GM23338 (cell line): ENCODE data around the gene IRF6. TPM values are rescaled to one million over a fixed set of nuclear protein-coding genes. Genes with fewer than 3 reads are reported as not detected.

Experiments used
- ATAC-seq: fragments of 200-7000 bp; cut with Tn5 transposase; 3 replicates; pipeline ENCODE4 v1.9.1; 2020
- DNase-seq: peaks from one replicate; pipeline ENCODE4 v3.0.0-alpha.2; 2015; ENCODE audit warnings: low spot score
- H2AFZ ChIP-seq: fragments of 200-600 bp; sonication (generic); 2 replicates; pipeline ENCODE4 v1.8.0; 2016; ENCODE audit warnings: antibody characterized with exemption, mild to moderate bottlenecking, moderate library complexity
- H3F3A ChIP-seq: fragments of 200-600 bp; sonication (generic); replicated peaks from 2 replicates; pipeline ENCODE4 v1.8.0; 2017; ENCODE audit warnings: antibody characterized with exemption, mixed run types, low read depth
- H3K27ac ChIP-seq: fragments of 200-600 bp; sonication (generic); 2 replicates; pipeline ENCODE4 v1.6.1; 2016; ENCODE audit warnings: low read depth
- H3K27me3 ChIP-seq: fragments of 200-600 bp; sonication (generic); 2 replicates; pipeline ENCODE4 v1.8.0; 2016; ENCODE audit warnings: mild to moderate bottlenecking, mixed run types, moderate library complexity; ENCODE audit not compliant: insufficient read depth
- H3K36me3 ChIP-seq: fragments of 200-600 bp; sonication (generic); 2 replicates; pipeline ENCODE4 v1.8.0; 2016; ENCODE audit warnings: mild to moderate bottlenecking; ENCODE audit not compliant: insufficient read depth
- H3K4me1 ChIP-seq: fragments of 200-600 bp; sonication (generic); 2 replicates; pipeline ENCODE4 v1.8.0; 2016; ENCODE audit warnings: mild to moderate bottlenecking, moderate library complexity; ENCODE audit not compliant: insufficient read depth
- H3K4me2 ChIP-seq: fragments of 200-600 bp; sonication (generic); 2 replicates; pipeline ENCODE4 v1.7.1; 2017; ENCODE audit warnings: mixed run types
- H3K4me3 ChIP-seq: fragments of 200-600 bp; sonication (generic); 2 replicates; pipeline ENCODE4 v1.6.1; 2016; ENCODE audit warnings: mixed run types
- H3K79me2 ChIP-seq: fragments of 200-600 bp; sonication (generic); replicated peaks from 2 replicates; pipeline ENCODE4 v1.8.0; 2017; ENCODE audit warnings: mild to moderate bottlenecking; ENCODE audit not compliant: insufficient read depth
- H3K9me2 ChIP-seq: fragments of 200-600 bp; sonication (generic); 2 replicates; pipeline ENCODE4 v1.8.0; 2017; ENCODE audit not compliant: insufficient read depth
- H4K20me1 ChIP-seq: fragments of 200-600 bp; sonication (generic); replicated peaks from 2 replicates; pipeline ENCODE4 v1.8.0; 2017; ENCODE audit warnings: mild to moderate bottlenecking; ENCODE audit not compliant: insufficient read depth
- H3K27ac Mint-ChIP-seq: 2 replicates; pipeline ENCODE4 v1.8.0; 2020; ENCODE audit warnings: inconsistent platforms, mild to moderate bottlenecking, moderate library complexity, mixed read lengths
- H3K27me3 Mint-ChIP-seq: 3 replicates; pipeline ENCODE4 v1.8.0; 2022; ENCODE audit warnings: low read depth, mild to moderate bottlenecking, moderate library complexity, mixed read lengths, inconsistent platforms; ENCODE audit not compliant: insufficient read depth, poor library complexity
- H3K36me3 Mint-ChIP-seq: 3 replicates; pipeline ENCODE4 v1.8.0; 2021; ENCODE audit warnings: low read depth, mild to moderate bottlenecking, inconsistent platforms, moderate library complexity, mixed read lengths
- H3K4me1 Mint-ChIP-seq: 3 replicates; pipeline ENCODE4 v1.8.0; 2020; ENCODE audit warnings: mild to moderate bottlenecking, inconsistent platforms, mixed read lengths
- H3K4me3 Mint-ChIP-seq: 3 replicates; pipeline ENCODE4 v1.8.0; 2021; ENCODE audit warnings: moderate library complexity, mild to moderate bottlenecking, inconsistent platforms, mixed read lengths
- H3K9me3 Mint-ChIP-seq: 3 replicates; pipeline ENCODE4 v1.8.0; 2020; ENCODE audit warnings: moderate library complexity, mild to moderate bottlenecking, inconsistent platforms, mixed read lengths
- CREB1 ChIP-seq: fragments of 250-450 bp; sonication (Bioruptor Pico); IDR thresholded peaks from 2 replicates; pipeline ENCODE4 v1.5.0; 2020; ENCODE audit warnings: low read depth, mild to moderate bottlenecking, moderate library complexity
- CTCF ChIP-seq, 2 experiments: fragments of 200-600 bp in 1 of 2; sonication (generic) in 1 of 2; conservative IDR thresholded peaks; 2 replicates each; pipeline versions ENCODE4 v1.5.1 to v1.6.1; 2016 to 2017; ENCODE audit warnings: antibody characterized with exemption in 2 of 2, low read depth in 2 of 2, mild to moderate bottlenecking in 2 of 2, moderate library complexity in 1 of 2
- EZH2 ChIP-seq: fragments of 200-600 bp; sonication (generic); IDR thresholded peaks from one replicate; pipeline ENCODE4 v1.8.0; 2017; ENCODE audit warnings: antibody characterized with exemption, mild to moderate bottlenecking, low read depth; ENCODE audit not compliant: unreplicated experiment
- EZH2phosphoT487 ChIP-seq: fragments of 200-600 bp; sonication (generic); IDR thresholded peaks from one replicate; pipeline ENCODE4 v1.8.1; 2018; ENCODE audit warnings: antibody characterized with exemption; ENCODE audit not compliant: unreplicated experiment
- JUNB ChIP-seq: IDR thresholded peaks from one replicate; pipeline ENCODE4 v1.6.1; 2016; ENCODE audit warnings: antibody characterized with exemption; ENCODE audit not compliant: unreplicated experiment
- NANOG ChIP-seq: IDR thresholded peaks from 2 replicates; pipeline ENCODE4 v1.6.1; 2016; ENCODE audit warnings: antibody characterized with exemption, borderline replicate concordance
- POLR2AphosphoS5 ChIP-seq: IDR thresholded peaks from 2 replicates; pipeline ENCODE4 v1.6.1; 2016; ENCODE audit warnings: antibody characterized with exemption, low read depth
- REST ChIP-seq: IDR thresholded peaks from one replicate; pipeline ENCODE4 v1.6.1; 2018; ENCODE audit warnings: antibody characterized with exemption; ENCODE audit not compliant: unreplicated experiment
- STAT1 ChIP-seq: IDR thresholded peaks from one replicate; pipeline ENCODE4 v1.6.1; 2016; ENCODE audit warnings: antibody characterized with exemption; ENCODE audit not compliant: unreplicated experiment
- ZNF114 ChIP-seq: fragments of 250-450 bp; sonication (Bioruptor Pico); IDR thresholded peaks from 2 replicates; pipeline ENCODE4 v1.5.0; 2020; ENCODE audit warnings: mild to moderate bottlenecking, moderate library complexity
- ZNF331 ChIP-seq: fragments of 250-450 bp; sonication (Bioruptor Pico); IDR thresholded peaks from 2 replicates; pipeline ENCODE4 v1.5.0; 2020; ENCODE audit warnings: low read depth, mild to moderate bottlenecking, moderate library complexity
- ZNF462 ChIP-seq: fragments of 250-450 bp; sonication (Bioruptor Pico); IDR thresholded peaks from 2 replicates; pipeline ENCODE4 v1.5.0; 2020; ENCODE audit warnings: mild to moderate bottlenecking, moderate library complexity
- polyA plus RNA-seq: library from polyadenylated mRNA; unstranded; fragments of >200 nt; fragmentation: Nextera tagmentation; extraction: Ambion mirVana; gene quantifications from 2 replicates; pipeline ENCODE4 v1.2.1, GENCODE V29; 2016
- total RNA-seq: library from RNA; depleted of rRNA; stranded (reverse); fragments of >200 nt; shearing (Covaris generic); gene quantifications from 2 replicates; pipeline ENCODE4 v1.2.3, GENCODE V29; 2014
- TF ChIP-seq, protein P1 (sequence below): IDR thresholded peaks from 2 replicates; pipeline ENCODE4 v1.6.1; 2016; ENCODE audit warnings: antibody characterized with exemption

Gene IRF6
- total and polyA plus RNA-seq, 2 experiments from 2014 or later, result 4.6 to 11.7 TPM

DNA sequence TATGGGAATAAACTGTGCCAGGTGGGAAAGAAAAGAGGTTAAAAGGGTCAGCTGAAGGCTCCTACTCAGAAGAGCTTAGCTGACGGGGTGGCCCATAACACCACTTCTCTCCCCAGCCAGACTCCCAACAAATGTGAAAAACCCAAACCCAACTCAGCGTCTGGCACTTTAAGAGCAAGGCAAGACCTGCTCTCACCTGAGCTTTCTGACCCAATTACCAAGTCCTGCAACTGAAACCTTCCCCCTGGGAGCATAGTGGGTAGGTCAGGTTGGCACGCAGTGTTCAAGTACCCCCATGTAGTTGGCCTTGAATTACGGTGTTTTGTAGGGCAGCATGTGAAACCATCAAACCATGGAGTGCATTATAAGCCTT is 3.2 kb downstream of the IRF6 start:
- Mint-ChIP-seq H3K27ac (no peak overlapping the region), H3K4me1 (peaks cover 17% of the 10 kb centered on the region), H3K9me3 (no peaks in the 10 kb centered on the region), H3K36me3 (no peaks in the 10 kb centered on the region), H3K4me3 (no peak overlapping the region), H3K27me3 (peaks cover 3% of the 10 kb centered on the region)
- Histone ChIP-seq H3K9me2 (no peaks in the 10 kb centered on the region), H3F3A (no peaks in the 10 kb centered on the region), H3K27me3 (no peaks in the 10 kb centered on the region), H3K4me1 (peaks cover 9% of the 10 kb centered on the region), H3K4me3 (no peak overlapping the region), H3K27ac (no peak overlapping the region), H3K36me3 (no peaks in the 10 kb centered on the region), H2AFZ (no peak overlapping the region), H3K4me2 (no peak overlapping the region), H4K20me1 (no peaks in the 10 kb centered on the region; the same call in none of the 2 replicates), H3K79me2 (peaks cover 11% of the 10 kb centered on the region)
- no peak for ATAC-seq
- no peak for DNase-seq
- TF ChIP-seq CTCF (conservative IDR thresholded peaks at IDR 0.05; ENCODE audit: low read depth in 2 of 2) (no peak), ZNF462 (CRISPR knock-in tag) (no peak), JUNB (no peak), STAT1 (no peak), ZNF114 (no peak), EZH2 (no peak), EZH2phosphoT487 (no peak), REST (no peak), POLR2AphosphoS5 (no peak), CREB1 (no peak), NANOG (no peak), ZNF331 (CRISPR knock-in tag) (no peak)
- TF ChIP-seq, protein P1, sequence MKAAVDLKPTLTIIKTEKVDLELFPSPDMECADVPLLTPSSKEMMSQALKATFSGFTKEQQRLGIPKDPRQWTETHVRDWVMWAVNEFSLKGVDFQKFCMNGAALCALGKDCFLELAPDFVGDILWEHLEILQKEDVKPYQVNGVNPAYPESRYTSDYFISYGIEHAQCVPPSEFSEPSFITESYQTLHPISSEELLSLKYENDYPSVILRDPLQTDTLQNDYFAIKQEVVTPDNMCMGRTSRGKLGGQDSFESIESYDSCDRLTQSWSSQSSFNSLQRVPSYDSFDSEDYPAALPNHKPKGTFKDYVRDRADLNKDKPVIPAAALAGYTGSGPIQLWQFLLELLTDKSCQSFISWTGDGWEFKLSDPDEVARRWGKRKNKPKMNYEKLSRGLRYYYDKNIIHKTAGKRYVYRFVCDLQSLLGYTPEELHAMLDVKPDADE, result no peak
